Activated CD4-positive, alpha-beta T cell treated with anti-CD3 and anti-CD28 coated beads, Interleukin-2, amount 50 U/mL, for 16 hours (primary cell): Measurements from ENCODE around the gene RBM43.
A peak's percentile ranks its signal among the peaks of the same experiment; 100 is the strongest.
"Not testable (repeated sequence)": the region's sequence is repeated elsewhere in the genome, so short reads cannot be mapped to it uniquely, and the experiment has no call there.

Experiments used
- DNase-seq: peaks from one replicate; pipeline ENCODE4 v3.0.0-alpha.2; 2020

RBM43 gene

DNA sequence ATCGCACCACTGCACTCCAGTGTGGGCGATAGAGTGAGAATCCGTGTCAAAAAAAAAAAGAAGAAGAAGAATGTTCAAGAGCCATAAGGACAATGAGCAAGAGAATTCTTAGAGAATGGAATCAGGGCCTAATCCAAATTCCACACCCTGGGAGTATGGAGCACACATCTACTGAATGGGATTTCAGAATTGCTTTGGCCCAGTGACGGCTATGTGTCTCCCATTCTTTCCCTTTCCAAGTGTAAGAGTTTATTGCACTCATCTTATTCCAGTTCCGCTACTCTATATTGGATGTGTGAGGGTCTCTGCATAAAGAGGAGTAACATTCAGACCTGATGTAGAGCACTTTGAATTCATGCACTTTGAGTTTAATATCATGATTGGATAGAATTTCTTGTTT lies 5.9 kb upstream of the RBM43 start:
- DNase-seq, result no peak

GRCh38 chr2:151265991-151266390 lies 4.3 kb upstream of the RBM43 start:
- DNase-seq, result no peak

DNA sequence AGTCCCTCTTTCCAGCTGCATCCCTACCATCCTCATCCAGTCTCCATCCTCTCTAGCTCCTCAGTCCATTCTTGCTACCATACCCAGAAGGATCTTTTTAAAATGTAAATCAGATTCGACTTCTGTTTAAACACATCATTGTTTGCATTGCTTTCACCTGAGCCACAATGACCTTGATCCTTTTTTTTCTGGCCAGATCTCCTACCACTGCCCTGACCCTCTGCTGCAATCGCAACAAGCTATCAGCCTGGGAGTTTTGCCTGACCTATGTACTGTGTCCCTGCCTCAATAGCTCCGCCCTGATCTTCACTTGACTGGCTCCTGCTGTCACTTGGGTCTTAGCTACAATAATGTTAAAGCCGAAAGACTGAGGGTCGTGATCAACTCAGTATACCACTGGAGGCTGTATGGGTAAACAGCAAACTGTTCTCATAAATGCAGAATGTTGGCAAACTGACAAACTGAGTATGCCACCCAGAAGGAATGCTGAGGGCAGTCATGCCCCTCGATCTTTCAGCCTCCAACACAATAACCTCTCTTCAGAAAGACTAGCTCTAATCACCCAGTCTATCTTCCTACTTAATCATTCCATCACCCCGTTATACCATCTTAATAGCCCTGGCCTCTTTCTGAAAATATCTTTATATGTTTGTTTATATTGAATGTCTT lies 2.6 kb upstream of the RBM43 start:
- no peak for DNase-seq

DNA sequence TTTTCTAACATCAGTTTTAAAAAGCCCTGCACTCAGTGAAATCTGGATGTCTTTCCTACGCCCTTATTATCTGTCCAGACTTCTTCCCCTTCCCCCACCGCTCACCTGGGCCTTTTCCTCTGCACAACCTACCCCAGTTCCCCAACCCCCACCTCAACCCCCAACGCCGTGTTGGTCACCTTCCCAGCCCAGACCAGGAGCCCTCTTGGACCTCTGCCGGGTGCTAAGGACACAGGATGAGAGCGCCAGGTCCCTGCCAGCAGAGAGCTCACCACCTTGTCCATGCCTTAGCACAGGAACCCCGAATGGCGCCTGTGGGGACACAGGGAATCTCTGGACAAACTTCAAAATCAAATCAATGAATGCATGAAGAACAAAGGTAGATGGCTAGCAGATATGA lies 966 bp upstream of the RBM43 start:
- DNase-seq, result no peak

GRCh38 chr2:151261977-151262291 lies 271 bp upstream of the RBM43 start:
- DNase-seq, result peak; percentile 1

GRCh38 chr2:151260573-151261230 lies 961 bp downstream of the RBM43 start:
- peak; percentile 16 for DNase-seq

- DNase-seq, result no peak
These were observed 3.5 kb downstream of the RBM43 start for GRCh38 chr2:151258121-151258520.

GRCh38 chr2:151252646-151253045 lies 9.0 kb downstream of the RBM43 start:
- DNase-seq, result no peak

DNA sequence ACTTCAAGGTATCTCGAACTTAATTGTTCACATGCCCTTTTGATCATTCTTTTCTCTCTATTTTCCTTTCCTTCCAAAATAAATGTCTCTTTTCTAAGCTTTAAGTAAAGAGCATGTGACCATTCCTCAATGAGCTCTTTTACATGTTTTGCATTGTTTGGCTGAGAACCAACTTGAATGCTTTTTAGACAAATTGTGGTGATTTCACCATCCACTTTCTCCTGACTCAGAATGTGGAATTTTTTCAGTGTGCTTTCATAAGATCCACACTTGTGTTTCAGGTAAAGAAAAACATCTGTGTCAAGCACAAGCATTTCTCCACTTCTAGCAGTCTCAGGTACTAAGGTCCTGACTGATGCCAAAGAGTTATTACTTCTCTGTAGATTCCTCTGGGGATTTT lies 10.7 kb downstream of the RBM43 start:
- DNase-seq, result no peak

- no peak for DNase-seq
These were observed 14.2 kb downstream of the RBM43 start for GRCh38 chr2:151247432-151247831.

DNA sequence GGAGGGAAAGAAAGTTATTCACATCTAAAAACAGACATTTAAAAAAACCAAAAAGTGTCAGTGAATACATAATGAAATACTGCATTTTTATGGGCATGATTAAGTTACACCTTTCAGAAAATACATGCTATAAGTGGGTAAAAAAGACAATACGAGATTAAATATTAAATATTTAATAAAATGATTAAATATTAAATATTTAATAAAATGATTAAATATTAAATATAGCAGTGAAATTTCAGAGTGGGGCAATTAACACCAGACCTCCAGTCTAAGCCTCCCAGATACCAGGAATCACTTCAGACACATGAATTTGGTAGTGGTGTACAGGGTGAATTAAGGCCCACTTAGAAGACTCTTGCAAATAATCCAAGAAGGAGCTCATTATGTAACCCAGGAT lies 15.5 kb downstream of the RBM43 start:
- no peak for DNase-seq

- no peak for DNase-seq
These were observed 18.2 kb downstream of the RBM43 start for GRCh38 chr2:151243468-151243867.

DNA sequence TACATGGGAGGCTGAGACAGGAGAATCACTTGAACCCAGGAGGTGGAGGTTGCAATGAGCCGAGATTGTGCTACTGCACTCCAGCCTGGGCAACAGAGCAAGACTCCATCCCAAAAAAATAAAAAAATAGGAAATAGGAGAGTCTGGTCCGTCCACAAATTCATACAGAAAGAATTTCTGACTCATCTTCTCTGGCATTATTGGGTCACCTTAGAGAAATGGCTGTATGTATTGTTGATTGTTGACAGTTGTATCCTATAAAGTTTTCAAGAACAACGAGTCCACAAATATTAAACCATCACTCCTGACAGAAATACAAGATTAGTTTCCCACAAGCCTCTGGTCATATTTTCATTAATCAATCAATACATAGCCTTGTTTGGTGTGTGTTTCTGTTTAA lies 20.4 kb downstream of the RBM43 start:
- DNase-seq, result no peak

- DNase-seq, result no peak
These were observed 21.2 kb downstream of the RBM43 start for GRCh38 chr2:151240433-151240832.

DNA sequence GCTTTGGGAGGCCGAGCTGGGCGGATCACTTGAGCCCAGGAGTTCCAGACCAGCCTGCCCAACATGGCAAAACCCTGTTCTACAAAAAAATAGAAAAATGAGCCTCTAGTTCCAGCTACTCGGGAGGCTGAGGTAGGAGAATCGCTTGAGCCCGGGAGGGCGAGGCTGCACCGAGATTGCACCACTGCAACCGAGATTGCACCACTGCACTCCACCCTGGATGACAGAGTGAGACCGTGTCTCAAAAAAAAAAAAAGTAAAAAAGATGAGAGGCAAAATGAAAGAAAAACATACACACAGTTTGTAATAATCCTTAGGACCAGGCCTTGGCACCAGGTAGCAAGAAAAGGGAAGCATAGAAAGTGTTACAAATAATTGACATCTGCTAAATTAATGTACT lies 22.0 kb downstream of the RBM43 start:
- no peak for DNase-seq

DNA sequence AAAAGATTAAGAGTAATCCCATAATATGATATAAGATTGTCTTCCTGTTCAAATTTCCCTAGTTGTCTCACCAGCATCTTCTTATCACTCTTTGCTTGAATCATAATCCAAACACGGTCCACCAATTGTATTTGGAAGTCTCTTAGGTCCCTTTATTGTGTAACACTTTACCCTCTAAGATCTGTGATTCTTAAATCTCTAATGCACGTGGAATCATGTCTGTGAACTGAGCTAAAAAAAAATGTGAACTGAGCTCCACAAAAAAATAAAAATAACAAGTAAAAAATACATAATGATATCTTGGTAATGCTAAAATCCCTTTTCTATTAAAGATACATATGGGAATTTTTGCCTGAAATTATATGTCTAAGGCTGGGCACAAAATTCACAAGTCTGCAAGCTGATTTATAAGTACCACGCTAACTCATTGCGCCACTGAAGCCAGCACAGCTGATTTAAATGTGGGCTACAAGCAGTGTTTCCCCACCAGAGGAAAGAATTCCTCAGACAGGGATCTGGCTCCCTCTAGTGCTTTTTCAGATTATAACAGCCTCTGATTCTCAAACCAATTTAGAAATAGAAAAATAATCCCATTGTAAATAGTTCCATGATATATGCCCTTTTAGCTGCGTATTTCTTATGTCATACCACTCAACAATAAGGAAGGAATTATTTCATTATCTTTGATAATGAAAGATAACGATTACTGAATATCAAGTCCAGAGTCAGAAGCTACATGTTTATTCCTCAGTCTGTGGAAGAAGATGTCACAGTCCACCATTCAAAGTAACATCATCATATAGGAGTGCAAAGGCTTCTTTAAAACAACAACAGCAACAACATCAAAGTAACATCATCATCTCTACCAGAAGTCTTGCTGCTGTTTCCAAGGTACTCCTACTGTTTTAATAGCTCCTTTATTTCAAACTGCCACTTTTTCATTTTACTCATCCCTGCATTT lies 22.9 kb downstream of the RBM43 start:
- peak; percentile 52 for DNase-seq

GRCh38 chr2:151237422-151238025 lies 24.1 kb downstream of the RBM43 start:
- peak; percentile 18 for DNase-seq

GRCh38 chr2:151233760-151234159 lies 27.9 kb downstream of the RBM43 start:
- not testable (repeated sequence) for DNase-seq

DNA sequence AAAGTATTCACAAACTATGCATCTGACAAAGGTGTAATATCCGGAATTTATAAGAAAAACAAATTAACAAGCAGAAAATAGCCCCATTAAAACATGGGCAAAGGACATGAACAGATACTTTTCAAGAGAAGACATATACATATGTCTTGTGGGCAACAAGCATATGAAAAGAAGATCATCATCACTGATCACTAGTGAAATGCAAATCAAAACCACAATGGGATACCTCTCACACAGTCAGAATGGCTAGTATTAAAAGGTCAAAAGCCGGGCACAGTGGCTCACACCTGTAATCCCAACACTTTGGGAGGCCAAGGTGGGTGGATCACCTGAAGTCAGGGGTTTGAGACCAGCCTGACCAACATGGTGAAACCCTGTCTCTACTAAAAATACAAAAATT lies 28.4 kb downstream of the RBM43 start:
- not testable (repeated sequence) for DNase-seq

- DNase-seq, result no peak
These were observed 31.0 kb downstream of the RBM43 start for GRCh38 chr2:151230627-151231140.

- DNase-seq, result no peak
These were observed 32.7 kb downstream of the RBM43 start for GRCh38 chr2:151228847-151229512.

GRCh38 chr2:151217343-151217742 lies 44.3 kb downstream of the RBM43 start:
- DNase-seq, result no peak

GRCh38 chr2:151207100-151207499 lies 54.6 kb downstream of the RBM43 start:
- no peak for DNase-seq
